Right kidney (tissue), 1 donor: ENCODE data around the gene ZNF385B.

Experiments used
- DNase-seq: peaks from one replicate; pipeline ENCODE4 v3.0.0-alpha.2; 2016

Gene ZNF385B

DNA sequence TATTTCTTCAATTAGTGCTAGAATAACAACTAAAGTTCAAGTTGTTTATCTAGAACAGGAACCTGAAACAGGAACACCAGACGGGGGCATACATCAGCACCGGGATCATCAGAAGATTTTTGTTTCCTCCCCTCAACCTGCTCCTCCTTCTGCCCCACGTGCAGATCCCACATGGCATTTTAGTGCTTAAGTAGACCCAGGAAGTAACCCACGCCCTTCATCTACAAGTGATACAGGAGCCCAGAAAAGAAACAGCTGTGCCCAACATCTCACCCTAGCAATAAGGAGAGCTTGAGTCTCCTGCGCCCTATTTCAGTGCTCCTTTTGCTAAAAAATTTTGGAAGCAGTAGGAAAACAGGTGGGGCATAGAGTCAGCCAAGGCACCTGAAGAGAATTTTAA, 5.2 kb downstream of the ZNF385B start:
- no peak for DNase-seq

DNA sequence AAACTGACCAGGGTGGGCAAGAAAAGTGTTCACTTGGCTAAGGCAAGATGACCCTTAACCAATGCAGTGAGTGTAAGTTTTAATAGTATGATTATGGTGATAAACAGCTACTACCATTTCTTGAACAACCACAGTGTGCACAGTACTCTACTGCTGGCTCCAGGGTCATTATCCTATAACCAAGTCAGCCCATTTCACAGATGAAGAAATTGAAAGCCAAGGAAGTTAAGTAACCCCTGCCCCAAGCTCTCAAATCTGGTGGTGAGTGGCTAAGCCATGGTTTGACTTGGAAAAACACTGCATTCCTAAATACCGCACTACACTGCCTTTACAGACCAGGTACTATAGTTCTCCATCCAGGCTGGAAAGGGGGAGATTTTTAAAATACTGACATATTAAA, 5.7 kb downstream of the ZNF385B start:
- DNase-seq: no peak

DNA sequence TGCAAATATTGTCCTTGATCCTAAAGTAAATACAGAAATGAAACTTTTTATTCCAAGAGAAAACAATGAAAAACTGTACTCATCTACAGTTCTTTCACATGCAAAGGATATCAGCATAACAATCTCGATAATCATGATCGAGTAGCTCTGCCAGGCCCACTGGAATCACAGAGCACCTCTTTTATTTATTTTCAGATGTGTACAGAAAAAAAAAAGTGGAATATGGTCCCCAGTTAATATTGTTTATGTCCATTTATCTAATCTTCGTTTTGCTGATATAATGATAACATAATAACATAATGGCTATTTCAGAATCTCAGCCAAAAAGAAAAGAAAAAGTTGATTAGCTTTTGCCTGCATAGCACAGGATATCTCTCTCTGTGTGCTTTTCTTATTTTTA, 6.5 kb downstream of the ZNF385B start:
- no peak for DNase-seq

DNA sequence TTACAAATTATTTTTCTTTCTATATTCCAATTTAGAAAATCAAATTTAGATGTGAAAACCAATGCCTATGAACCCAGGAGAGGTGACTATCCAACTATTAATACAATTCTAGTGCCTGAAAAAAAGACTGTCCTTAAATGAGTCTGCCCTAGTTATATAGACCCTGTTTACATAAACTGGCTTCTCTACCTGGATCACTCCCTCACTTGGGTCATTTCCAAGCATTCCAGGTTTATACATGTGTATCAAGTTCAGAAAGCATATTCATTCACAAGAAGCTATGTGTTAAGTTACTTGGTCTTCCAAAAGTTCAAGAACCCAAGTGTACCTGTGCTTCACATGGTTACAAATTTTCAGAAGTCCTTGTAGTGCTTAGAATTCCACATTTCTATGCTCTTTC, 8.3 kb downstream of the ZNF385B start:
- no peak for DNase-seq

- DNase-seq: no peak
Measured at GRCh38 chr2:179850188-179850587, 11.2 kb downstream of the ZNF385B start.

- DNase-seq: no peak
Measured at GRCh38 chr2:179849719-179850118, 11.7 kb downstream of the ZNF385B start.

DNA sequence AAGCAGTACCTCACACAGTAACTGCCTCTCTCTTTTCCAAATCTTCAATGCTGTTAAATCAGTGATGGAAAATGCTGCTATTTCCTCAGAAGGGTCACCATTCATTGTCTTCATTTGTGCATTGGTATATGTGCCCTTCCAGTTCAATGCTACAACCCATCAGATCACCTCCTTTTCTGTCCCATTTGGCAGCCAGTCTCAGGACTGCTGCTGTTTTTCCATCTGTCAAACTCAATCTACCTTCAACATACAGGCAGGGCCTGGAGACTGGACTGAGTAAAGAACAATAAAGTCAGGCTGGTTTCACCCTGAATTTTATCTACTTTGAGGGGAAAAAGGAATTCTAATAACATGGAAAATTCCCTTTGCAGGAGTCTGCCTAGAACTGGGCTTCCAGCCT, 17.9 kb downstream of the ZNF385B start:
- no peak for DNase-seq

DNA sequence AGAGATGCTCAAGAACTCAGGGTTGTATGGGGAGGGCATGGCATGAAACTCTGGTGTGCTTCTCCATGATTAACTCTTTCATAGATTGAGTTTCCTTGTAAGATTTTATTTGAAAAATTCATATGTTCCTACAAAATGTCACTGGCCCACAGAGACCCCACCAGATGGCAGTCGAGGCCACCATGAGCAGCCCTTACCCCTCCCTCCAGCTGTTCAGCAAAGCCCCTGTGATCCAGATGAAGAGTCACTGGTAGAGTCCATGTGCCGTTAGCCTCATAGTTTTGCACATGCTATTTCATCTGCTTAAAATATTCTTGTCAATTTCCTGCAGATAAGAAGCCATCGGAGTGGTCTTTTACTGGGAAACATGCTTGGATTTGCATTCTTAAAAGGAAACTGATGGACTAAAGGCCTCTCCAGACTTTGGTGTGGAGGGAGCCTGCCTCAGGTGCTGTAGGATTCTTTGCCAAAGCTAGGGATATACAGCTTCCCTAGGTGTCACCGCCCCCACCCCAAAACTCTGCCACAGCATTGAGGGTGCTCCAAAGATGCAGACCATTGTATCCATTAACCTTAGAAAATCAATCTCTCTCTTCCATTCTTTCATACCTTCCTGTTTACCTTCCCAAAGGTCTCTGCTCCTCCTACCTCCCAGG, 18.8 kb downstream of the ZNF385B start:
- no peak for DNase-seq

DNA sequence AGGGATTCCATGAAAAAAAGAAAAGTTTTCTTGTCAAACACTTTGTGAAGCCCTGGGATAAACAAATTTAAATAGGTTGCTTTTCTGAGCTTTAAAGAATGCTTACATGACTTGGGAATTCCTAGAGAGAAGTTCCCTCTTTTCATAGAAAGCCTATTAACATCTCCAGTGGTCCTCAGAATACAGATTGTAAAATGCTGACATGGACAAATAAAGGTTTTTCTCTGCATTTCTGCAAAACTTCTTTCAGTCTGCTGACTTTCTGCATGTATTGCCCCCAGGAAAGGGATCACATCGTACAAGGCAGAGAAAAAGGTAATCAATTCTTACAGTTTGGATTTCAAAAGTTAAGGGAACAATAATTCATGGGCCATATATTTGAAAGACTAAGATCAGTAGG, 20.6 kb downstream of the ZNF385B start:
- no peak for DNase-seq

DNA sequence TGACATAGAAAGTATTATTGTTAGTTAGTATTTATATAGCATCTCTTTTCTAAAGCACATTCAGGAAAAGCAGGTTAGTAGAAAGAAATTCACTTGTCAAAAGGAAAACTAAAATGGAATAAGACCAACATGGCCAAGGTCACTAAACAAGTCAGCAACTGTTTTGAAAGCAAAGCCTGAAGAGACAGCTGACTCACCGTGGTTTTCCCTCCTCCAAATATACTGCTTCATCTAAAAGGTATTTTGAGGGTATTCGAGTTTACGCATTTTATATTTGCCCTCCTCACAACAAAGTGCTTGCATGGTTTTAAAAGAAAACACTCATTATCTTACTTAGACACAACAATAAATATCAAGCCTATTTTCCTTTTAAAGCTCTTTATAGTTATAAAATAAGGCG, 24.0 kb downstream of the ZNF385B start:
- no peak for DNase-seq

DNA sequence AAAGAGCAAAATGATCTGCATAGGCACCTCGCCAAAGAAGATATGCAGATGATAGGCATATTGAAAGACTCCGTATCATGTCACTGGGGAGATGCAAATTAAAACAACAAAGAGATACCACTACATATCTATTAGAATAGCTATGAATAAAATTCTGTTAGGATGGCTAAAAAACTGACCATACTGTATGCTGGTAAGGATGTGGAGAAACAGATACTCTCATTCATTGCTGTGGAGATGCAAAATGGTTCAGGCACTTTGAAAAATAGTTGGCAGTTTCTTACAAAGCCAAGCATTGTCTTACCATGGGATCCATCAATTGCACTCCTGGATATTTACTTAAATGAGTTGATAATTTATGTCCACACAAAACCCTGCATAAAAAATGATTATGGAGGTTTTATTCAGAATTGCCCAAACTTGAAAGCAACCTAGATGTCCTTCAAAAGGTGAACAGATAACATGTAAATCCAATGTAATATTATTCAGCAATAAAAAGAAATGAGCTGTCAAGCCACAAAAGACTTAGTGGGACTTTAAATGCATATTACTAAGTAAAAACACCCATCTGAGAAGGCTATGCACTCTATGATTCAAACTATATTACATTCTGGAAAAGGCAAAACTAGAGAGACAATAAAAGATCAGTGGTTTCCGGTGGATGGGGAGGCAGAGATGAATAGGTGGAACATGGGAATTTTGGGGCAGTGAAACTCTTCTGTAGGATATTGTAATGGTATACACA, 31.2 kb downstream of the ZNF385B start:
- no peak for DNase-seq

DNA sequence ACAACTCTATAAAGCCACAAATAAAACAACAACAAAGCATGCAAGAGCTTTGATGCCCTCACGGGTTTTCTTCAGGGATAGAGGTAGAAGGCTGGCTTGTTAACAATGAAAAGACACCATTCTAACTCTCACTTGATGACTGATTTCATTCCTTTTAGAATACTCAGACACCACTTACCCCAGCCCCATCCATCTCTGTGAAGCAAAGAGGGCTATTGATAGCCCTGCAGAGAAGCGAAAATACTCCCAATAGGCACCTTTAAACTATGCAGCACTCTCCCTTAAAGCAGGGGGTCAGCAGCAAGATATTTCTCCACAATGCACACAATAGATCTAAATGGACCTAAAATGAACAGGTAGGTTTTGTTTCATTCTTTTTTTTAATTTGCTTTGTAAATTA, 35.1 kb downstream of the ZNF385B start:
- DNase-seq: no peak

GRCh38 chr2:179825494-179825893, 35.9 kb downstream of the ZNF385B start:
- DNase-seq: no peak

DNA sequence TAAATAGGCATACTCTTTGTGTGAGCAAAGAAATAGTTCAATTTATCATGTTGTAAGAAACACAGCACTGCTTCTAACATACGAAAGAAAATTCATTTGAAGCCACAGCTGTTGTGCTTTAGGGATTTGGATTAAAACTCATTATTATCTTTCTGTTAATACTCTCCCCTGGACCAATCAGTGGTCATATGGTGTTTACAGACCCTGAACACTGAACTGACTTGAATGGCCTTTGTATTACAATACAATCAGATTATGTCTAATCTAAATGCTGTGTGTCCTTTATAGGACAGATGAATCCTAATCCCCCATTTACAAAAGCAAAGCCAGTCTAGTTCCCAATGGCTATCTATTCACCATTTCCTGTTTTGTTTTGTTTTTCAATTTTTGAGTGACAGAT, 36.5 kb downstream of the ZNF385B start:
- DNase-seq: no peak

DNA sequence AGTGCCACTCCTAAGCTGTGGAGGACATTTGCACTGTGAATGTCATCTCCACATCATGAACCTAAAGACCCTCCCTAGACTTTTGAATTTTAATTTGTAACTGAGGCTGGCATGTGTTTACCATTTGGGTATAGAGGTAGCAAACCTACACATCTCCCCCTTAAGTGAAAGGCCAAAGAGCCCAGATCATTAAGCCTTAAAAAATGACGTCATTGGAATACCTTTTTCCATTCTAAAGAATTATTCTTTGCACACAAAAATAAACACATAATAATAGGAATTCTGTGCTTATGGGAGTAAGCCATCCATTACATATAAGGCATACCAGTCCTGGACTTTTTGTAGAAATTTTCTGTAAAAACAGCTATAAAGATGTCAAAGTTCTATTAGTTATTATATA, 38.9 kb downstream of the ZNF385B start:
- no peak for DNase-seq

- DNase-seq: no peak
Measured at GRCh38 chr2:179818546-179818945, 42.9 kb downstream of the ZNF385B start.

- no peak for DNase-seq
Measured at GRCh38 chr2:179817181-179817841, 44.1 kb downstream of the ZNF385B start.

- DNase-seq: no peak
Measured at GRCh38 chr2:179814050-179814449, 47.4 kb downstream of the ZNF385B start.

DNA sequence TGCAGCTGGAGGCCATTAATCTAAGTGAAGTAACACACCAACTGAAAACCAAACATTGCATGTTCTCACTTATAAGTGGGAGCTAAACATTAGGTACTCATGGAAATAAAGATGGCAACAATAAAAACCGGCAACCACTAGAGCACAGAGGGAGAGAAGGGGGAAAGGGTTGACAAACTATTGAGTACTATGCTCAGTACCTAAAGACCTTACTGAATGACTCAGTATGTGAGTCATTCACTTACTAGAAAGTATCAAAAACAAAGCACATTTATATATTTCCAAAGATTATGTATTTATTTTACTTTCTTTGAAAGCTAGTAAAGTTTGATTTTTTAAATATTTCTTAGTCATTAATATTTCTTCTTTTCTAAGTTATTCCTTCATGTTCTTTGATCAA, 48.9 kb downstream of the ZNF385B start:
- DNase-seq: no peak

- no peak for DNase-seq
Measured at GRCh38 chr2:179811042-179811441, 50.4 kb downstream of the ZNF385B start.

DNA sequence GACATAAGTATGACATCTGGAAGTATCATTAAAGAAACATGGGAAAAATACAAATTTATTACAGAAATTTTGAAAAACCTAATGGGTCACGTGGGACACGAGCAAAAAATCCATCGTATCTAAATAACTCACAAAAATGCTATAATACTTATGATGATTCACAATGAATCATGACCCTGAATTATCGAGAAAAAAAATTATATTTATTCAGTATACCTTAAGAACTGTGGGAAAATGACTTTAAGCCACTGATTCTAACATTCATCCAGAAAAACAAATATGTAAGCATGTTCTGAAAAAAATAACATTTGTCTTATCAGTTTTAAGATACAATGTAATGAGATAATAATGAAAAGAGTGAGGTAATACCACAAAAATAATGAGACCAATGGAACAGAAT, 51.8 kb downstream of the ZNF385B start:
- no peak for DNase-seq

GRCh38 chr2:179805001-179805400, 56.4 kb downstream of the ZNF385B start:
- no peak for DNase-seq

DNA sequence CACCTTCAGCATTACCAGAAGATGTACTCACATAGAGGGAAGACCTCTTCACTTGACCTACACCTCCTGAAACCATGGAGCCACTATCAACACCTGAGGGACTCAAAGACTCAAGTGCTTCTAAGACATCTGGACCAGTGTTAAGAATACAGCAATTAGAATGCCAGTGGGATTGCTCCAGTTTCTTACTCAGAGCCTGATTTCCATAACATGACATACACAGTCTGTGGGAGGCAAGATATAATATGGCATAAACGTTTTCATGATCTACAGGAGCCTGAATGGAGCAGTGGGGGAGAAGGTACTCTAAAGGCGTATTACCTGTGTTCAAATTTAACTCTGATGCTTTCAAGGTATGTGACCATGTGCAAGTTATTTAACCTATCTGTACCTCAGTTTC, 57.2 kb downstream of the ZNF385B start:
- DNase-seq: no peak
